Naive thymus-derived CD4-positive, alpha-beta T cell (primary cell): Measurements from ENCODE around the gene HMGCR. TPM values are rescaled to one million over a fixed set of nuclear protein-coding genes. Genes with fewer than 3 reads are reported as not detected.
"Not testable (repeated sequence)": the region's sequence is repeated elsewhere in the genome, so short reads cannot be mapped to it uniquely, and the experiment has no call there.

Source experiments
- ATAC-seq: fragments of 150-1000 bp; cut with Tn5 transposase; 2 replicates; pipeline ENCODE4 v1.10.0; 2021; ENCODE audit warnings: mild to moderate bottlenecking, moderate library complexity
- CTCF ChIA-PET: fragments of 350-600 bp; sonication (Branson Sonifier 250); formaldehyde crosslinking; loops from one replicate; lab custom pipeline; 2021; ENCODE audit warnings: antibody characterized with exemption; lab: Charles Lee
- POLR2A ChIA-PET: fragments of 350-600 bp; sonication (Branson Sonifier 250); formaldehyde crosslinking; loops from one replicate; lab custom pipeline; 2021; ENCODE audit warnings: antibody characterized with exemption, inconsistent platforms; lab: Charles Lee
- DNase-seq, 9 donors: peaks; one replicate each; pipeline versions ENCODE4 v3.0.0 to v3.0.0-alpha.2; 2020 to 2022; ENCODE audit warnings: mixed read lengths in 1 of 9
- H3K27ac ChIP-seq: one replicate; pipeline ENCODE4 v1.7.0; 2013; ENCODE audit warnings: mild to moderate bottlenecking, low read depth, low read length, moderate library complexity
- H3K27me3 ChIP-seq, 2 donors: one replicate each; pipeline ENCODE4 v1.7.0; 2013; ENCODE audit warnings: low read length in 2 of 2, mild to moderate bottlenecking in 2 of 2, moderate library complexity in 2 of 2; ENCODE audit not compliant: control insufficient read depth in 2 of 2, insufficient read depth in 2 of 2
- H3K36me3 ChIP-seq, 3 experiments: 1 replicate in 2 of 3; 2 replicates in 1 of 3; pipeline ENCODE4 v1.7.0; 2013; ENCODE audit warnings: low read length in 3 of 3, mild to moderate bottlenecking in 3 of 3, moderate library complexity in 1 of 3; ENCODE audit not compliant: insufficient read depth in 3 of 3, control insufficient read depth in 2 of 3
- H3K4me1 ChIP-seq, 2 donors: one replicate each; pipeline ENCODE4 v1.7.0; 2013; ENCODE audit warnings: low read length in 2 of 2, mild to moderate bottlenecking in 2 of 2, moderate library complexity in 1 of 2; ENCODE audit not compliant: control insufficient read depth in 2 of 2, insufficient read depth in 2 of 2
- H3K4me3 ChIP-seq: 2 replicates; pipeline ENCODE4 v1.7.0; 2013; ENCODE audit warnings: mild to moderate bottlenecking, low read length
- H3K9me3 ChIP-seq, 3 experiments: 1 replicate in 2 of 3; 2 replicates in 1 of 3; pipeline ENCODE4 v1.7.0; 2013; ENCODE audit warnings: low read length in 3 of 3; ENCODE audit not compliant: control insufficient read depth in 2 of 3
- H3K27ac Mint-ChIP-seq, 9 donors: one replicate each; pipeline ENCODE4 v1.8.0; 2020 to 2022; ENCODE audit warnings: mixed read lengths in 9 of 9, mild to moderate bottlenecking in 8 of 9, moderate library complexity in 5 of 9, inconsistent platforms in 2 of 9
- H3K27me3 Mint-ChIP-seq, 5 donors: one replicate each; pipeline ENCODE4 v1.8.0; 2021 to 2022; ENCODE audit warnings: mixed read lengths in 5 of 5, mild to moderate bottlenecking in 1 of 5
- H3K36me3 Mint-ChIP-seq, 5 donors: one replicate each; pipeline ENCODE4 v1.8.0; 2020 to 2022; ENCODE audit warnings: mixed read lengths in 5 of 5, mild to moderate bottlenecking in 3 of 5, inconsistent platforms in 1 of 5
- H3K4me1 Mint-ChIP-seq, 7 donors: one replicate each; pipeline ENCODE4 v1.8.0; 2020 to 2022; ENCODE audit warnings: mixed read lengths in 7 of 7, mild to moderate bottlenecking in 3 of 7, inconsistent platforms in 1 of 7
- H3K4me3 Mint-ChIP-seq, 10 donors: one replicate each; pipeline ENCODE4 v1.8.0; 2020 to 2022; ENCODE audit warnings: mild to moderate bottlenecking in 10 of 10, mixed read lengths in 10 of 10, moderate library complexity in 6 of 10, inconsistent platforms in 2 of 10
- H3K9me3 Mint-ChIP-seq, 11 donors: one replicate each; pipeline ENCODE4 v1.8.0; 2020 to 2022; ENCODE audit warnings: mixed read lengths in 11 of 11, mild to moderate bottlenecking in 4 of 11, inconsistent platforms in 1 of 11, moderate library complexity in 1 of 11
- intact Hi-C, 2 donors: fragments of 100-400 bp; cut with micrococcal nuclease; formaldehyde crosslinking; loops; one replicate each; pipeline ENCODE4 v1.15.1; 2023
- polyA plus RNA-seq, 2 donors: library from polyadenylated mRNA; unstranded; fragments of 300-500 nt; fragmentation: Illumina TruSeq; gene quantifications; one replicate each; pipeline ENCODE4 v1.2.3, GENCODE V29; 2021
- total RNA-seq, 6 experiments: library from RNA in 5 of 6; stranded (reverse) in 5 of 6; gene quantifications; 1 replicate in 5 of 6; 2 replicates in 1 of 6; pipeline ENCODE4 v1.2.3 and lab custom pipeline; 2021 to 2026

The HMGCR gene
- total and polyA plus RNA-seq, 7 experiments from 2014 or later = 11.6 to 57.3 (median 43.7) TPM

GRCh38 chr5:75330404-75330803, 6.6 kb upstream of the HMGCR start:
- ChIA-PET CTCF (interaction anchor here (0.6 to 0.9 kb wide), 2 partner anchors 8 to 378 kb away, joined by 3 read pairs; no protein-coding TSS in a partner anchor), POLR2A (interaction anchor here (1.2 kb wide), 1 partner anchor 93 kb away, joined by 4 read pairs; no protein-coding TSS in a partner anchor)
- Histone ChIP-seq H3K27ac (no peak overlapping the region), H3K9me3 (no peaks in the 10 kb centered on the region), H3K4me3 (no peak overlapping the region), H3K27me3 (no peaks in the 10 kb centered on the region), H3K36me3 (no peaks in the 10 kb centered on the region), H3K4me1 (no peaks in the 10 kb centered on the region)
- Mint-ChIP-seq H3K9me3 (no peaks in the 10 kb centered on the region), H3K4me3 (no peak overlapping the region), H3K36me3 (no peaks in the 10 kb centered on the region), H3K4me1 (peaks cover 0 to under 1% (median 0%) of the 10 kb centered on the region in 7 donors), H3K27me3 (no peaks in the 10 kb centered on the region), H3K27ac (peak overlapping the region in 1 of 9 donors; percentile 6)
- ATAC-seq (no peak), DNase-seq (no peak)
- intact Hi-C loops = no loop called here

DNA sequence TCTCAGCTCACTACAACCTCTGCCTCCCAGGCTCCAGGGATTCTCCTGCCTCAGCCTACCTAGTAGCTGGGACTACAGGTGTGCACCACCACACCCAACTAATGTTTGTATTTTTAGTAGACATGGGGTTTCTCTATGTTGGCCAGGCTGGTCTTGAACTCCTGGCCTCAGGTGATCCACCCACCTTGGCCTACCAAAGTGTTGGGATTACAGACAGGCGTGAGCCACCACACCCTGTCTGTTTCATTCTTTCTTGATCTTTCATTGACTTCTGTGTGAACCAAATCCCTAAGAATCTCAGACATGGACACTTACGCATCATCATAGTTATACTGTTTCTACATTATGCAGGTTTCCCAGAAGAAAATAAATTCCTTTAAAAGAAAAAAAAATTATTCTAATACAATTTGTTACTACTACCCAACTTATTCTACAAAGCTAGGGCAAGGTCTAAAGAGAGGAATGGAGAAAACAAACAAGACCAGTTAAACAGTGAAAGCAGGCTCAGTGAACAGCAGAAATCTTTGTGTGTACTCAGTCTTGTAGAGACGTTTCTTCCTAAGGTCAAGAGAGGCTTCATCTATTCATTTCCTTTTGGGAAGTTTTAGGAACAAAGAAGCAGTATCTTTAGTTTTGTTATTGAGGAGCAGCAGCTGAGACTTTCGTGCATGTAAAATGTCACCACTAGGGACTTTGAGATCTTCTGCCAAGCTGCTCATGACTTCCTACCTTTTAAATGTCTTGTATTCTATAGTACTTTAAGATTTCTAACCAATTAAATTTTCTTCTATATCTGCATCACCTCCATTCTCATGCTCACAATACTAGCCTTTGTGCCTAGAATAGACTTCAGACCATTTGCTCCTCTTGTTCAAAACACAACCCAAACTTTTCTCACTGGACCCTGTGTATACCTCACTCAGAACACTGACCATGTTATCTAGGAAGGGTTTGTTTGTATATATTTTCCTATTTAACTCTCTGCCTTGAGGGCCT, 5.6 kb upstream of the HMGCR start:
- H3K36me3 ChIP-seq = no peaks in the 10 kb centered on the region
- ATAC-seq (no peak), DNase-seq (no peak)
- Mint-ChIP-seq H3K27ac (no peak overlapping the region), H3K9me3 (no peaks in the 10 kb centered on the region), H3K36me3 (no peaks in the 10 kb centered on the region), H3K4me1 (no peaks in the 10 kb centered on the region), H3K27me3 (no peaks in the 10 kb centered on the region), H3K4me3 (no peak overlapping the region)
- ChIA-PET POLR2A (no interaction called here), CTCF (interaction anchor here (0.6 kb wide), 1 partner anchor 222 kb away, joined by 3 read pairs; no protein-coding TSS in a partner anchor)
- H3K27me3 ChIP-seq = no peaks in the 10 kb centered on the region
- intact Hi-C loops = no loop called here
- H3K9me3 ChIP-seq = no peaks in the 10 kb centered on the region
- no peaks in the 10 kb centered on the region for H3K4me1 ChIP-seq
- no peak overlapping the region for H3K27ac ChIP-seq
- no peak overlapping the region for H3K4me3 ChIP-seq

GRCh38 chr5:75333759-75334158, 3.3 kb upstream of the HMGCR start:
- H3K27me3 ChIP-seq, H3K9me3 Mint-ChIP-seq, H3K27me3 Mint-ChIP-seq, H3K27ac Mint-ChIP-seq, CTCF ChIA-PET, H3K4me3 Mint-ChIP-seq, H3K27ac ChIP-seq, H3K36me3 Mint-ChIP-seq, intact Hi-C loops, H3K4me1 ChIP-seq, H3K36me3 ChIP-seq, H3K9me3 ChIP-seq, ATAC-seq, DNase-seq, H3K4me3 ChIP-seq: not testable (repeated sequence)
- POLR2A ChIA-PET = interaction anchor here (0.8 kb wide), 1 partner anchor 27 kb away, joined by 3 read pairs; no protein-coding TSS in a partner anchor
- peaks cover 10 to 13% (median 13%) of the 10 kb centered on the region in 7 donors for H3K4me1 Mint-ChIP-seq

DNA sequence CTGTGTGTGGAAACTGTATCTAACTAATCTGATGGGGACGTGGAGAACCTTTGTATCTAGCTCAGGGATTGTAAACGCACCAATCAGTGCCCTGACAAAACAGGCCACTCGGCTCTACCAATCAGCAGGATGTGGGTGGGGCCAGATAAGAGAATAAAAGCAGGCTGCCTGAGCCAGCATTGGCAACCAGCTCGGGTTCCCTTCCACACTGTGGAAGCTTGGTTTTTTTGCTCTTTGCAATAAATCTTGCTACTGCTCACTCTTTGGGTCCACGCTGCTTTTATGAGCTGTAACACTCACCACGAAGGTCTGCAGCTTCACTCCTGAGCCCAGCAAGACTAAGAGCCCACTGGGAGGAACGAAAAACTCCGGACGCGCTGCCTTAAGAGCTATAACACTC, 2.6 kb upstream of the HMGCR start:
- H3K4me3 ChIP-seq, DNase-seq, H3K36me3 ChIP-seq, H3K27me3 Mint-ChIP-seq, ATAC-seq, H3K9me3 Mint-ChIP-seq, H3K27me3 ChIP-seq, H3K36me3 Mint-ChIP-seq, H3K4me1 ChIP-seq, H3K9me3 ChIP-seq, intact Hi-C loops, H3K27ac ChIP-seq, H3K27ac Mint-ChIP-seq: not testable (repeated sequence)
- peak overlapping the region in 1 of 10 donors; percentile 21 for H3K4me3 Mint-ChIP-seq
- ChIA-PET CTCF (interaction anchor here (0.6 kb wide), 1 partner anchor 133 kb away, joined by 4 read pairs; no protein-coding TSS in a partner anchor), POLR2A (interaction anchor here (0.7 to 0.8 kb wide), 2 partner anchors 26 to 283 kb away, joined by 3 read pairs; no protein-coding TSS in a partner anchor)
- peaks cover 12 to 18% (median 16%) of the 10 kb centered on the region in 7 donors for H3K4me1 Mint-ChIP-seq

GRCh38 chr5:75335486-75335885, 1.5 kb upstream of the HMGCR start:
- Mint-ChIP-seq H3K27me3 (no peaks in the 10 kb centered on the region), H3K4me3 (no peak overlapping the region), H3K4me1 (peaks cover 15 to 28% (median 25%) of the 10 kb centered on the region in 7 donors), H3K27ac (no peak overlapping the region), H3K9me3 (no peaks in the 10 kb centered on the region), H3K36me3 (peaks cover 0 to 3% (median 0%) of the 10 kb centered on the region in 5 donors)
- H3K4me3 ChIP-seq = no peak overlapping the region
- ATAC-seq = no peak
- H3K27ac ChIP-seq = no peak overlapping the region
- ChIA-PET CTCF (no interaction called here), POLR2A (no interaction called here)
- no peak for DNase-seq
- no peaks in the 10 kb centered on the region for H3K27me3 ChIP-seq
- peaks cover 8 to 10% of the 10 kb centered on the region in 2 donors for H3K4me1 ChIP-seq
- H3K36me3 ChIP-seq = peaks cover 0 to 4% (median 0%) of the 10 kb centered on the region in 3 experiments
- H3K9me3 ChIP-seq = no peaks in the 10 kb centered on the region
- intact Hi-C loops = loop anchor here (5.0 kb wide), 3 partner anchors 398 to 1067 kb away; partner anchors contain the start of genes FAM169A (in 1 of the 2) and IQGAP2 (in 1 of the 2)

GRCh38 chr5:75335952-75336614, 937 bp upstream of the HMGCR start:
- ChIA-PET POLR2A (interaction anchor here (0.6 to 2.0 kb wide), 9 partner anchors 16 to 650 kb away, joined by 3 to 11 read pairs (median 6); partner anchors contain the start of genes CERT1, FAM169A, GCNT4 and HEXB), CTCF (interaction anchor here (1.0 to 1.6 kb wide), 3 partner anchors 100 to 411 kb away, joined by 3 to 4 read pairs (median 3); partner anchors contain the start of gene ANKRD31)
- Mint-ChIP-seq H3K9me3 (no peaks in the 10 kb centered on the region), H3K4me3 (no peak overlapping the region), H3K27ac (no peak overlapping the region), H3K27me3 (no peaks in the 10 kb centered on the region), H3K4me1 (peaks cover 18 to 34% (median 30%) of the 10 kb centered on the region in 7 donors), H3K36me3 (peaks cover 0 to 3% (median 0%) of the 10 kb centered on the region in 5 donors)
- Histone ChIP-seq H3K27ac (peak overlapping the region; percentile 83), H3K4me1 (peaks cover 8 to 10% of the 10 kb centered on the region in 2 donors), H3K4me3 (peak overlapping the region; percentile 85), H3K27me3 (no peaks in the 10 kb centered on the region), H3K36me3 (peaks cover 0 to 4% (median 0%) of the 10 kb centered on the region in 3 experiments), H3K9me3 (no peaks in the 10 kb centered on the region)
- ATAC-seq = peak; percentile 2
- peak in 2 of 9 donors; percentile 9 to 27 for DNase-seq
- intact Hi-C loops = loop anchor here (1.0 to 5.0 kb wide), 14 partner anchors 99 to 1837 kb away; partner anchors contain the start of genes GFM2 (in 2 of the 2), NSA2 (in 2 of the 2), ANKRA2 (in 1 of the 2) and ANKRD31 (in 1 of the 2)
